ENCODE results near the gene DENND4C.
"Not testable (repeated sequence)": the region's sequence is repeated elsewhere in the genome, so short reads cannot be mapped to it uniquely, and the experiment has no call there.

DENND4C gene

DNA sequence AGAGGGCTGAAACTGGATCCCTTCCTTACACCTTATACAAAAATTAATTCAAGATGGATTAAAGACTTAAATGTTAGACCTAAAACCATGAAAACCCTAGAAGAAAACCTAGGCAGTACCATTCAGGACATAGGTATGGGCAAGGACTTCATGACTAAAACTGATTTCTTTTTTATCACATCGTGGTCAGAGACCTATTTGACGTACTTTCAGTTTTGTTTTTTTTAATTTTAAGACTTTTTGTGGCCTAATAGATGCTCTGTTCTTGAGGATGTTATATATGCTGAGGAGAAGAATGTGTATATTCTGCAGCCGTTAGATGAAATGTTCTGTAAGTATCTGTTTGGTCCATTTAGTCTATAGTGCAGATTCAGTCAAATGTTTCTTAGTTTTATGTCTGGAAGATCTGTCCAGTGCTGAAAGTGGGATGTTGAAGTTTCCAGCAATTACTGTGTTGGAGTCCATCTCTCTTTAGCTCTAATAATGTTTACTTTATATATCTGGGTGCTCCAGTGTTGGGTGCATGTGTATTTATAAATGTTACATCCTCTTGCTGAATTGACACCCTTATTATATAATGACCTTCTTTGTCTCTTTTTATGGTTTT, 36.4 kb downstream of the DENND4C start:
- DNase-seq (ENCODE audit: low read depth in 3 of 3), result not testable (repeated sequence)

DNA sequence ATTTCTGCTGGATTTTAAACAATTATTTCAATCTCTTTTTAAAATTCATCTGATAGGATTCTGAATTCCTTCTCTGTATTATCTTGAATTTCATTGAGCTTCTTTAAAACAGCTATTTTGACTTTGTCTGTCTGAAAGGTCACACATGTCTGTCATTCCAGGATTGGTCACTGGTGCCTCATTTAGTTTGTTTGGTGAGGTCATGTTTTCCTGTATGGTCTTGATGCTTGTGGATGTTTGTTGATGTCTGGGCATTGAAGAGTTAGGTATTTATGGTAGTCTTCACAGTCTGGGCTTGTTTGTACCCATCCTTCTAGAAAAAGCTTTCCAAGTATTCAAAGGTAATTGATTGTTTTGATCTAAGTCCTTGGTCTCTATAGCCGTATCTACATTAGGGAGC, 39.1 kb downstream of the DENND4C start:
- no peak for DNase-seq (ENCODE audit: low read depth in 3 of 3)

DNA sequence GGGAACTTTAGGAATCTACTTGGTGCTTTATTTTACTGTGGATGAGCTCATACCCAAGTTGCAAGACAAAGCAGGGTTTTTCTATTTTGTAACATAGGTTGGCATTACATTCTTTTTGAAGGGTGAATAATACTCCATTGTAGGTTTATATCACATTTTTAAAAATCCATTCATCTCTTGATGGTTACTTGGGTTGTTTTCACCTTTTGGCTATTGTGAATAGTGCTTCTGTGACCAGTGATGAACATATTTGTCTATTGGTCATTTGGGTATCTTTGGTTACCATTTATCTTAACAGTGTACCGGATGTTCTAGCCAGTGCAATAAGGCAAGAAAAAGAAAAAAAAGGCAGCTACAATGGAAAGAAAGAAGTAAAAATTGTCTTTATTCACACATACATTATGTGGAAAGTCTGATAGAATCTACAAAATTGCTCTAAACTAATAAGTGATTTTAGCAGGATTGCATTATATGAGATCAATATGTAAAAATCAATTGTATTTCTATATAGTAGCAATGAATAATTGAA, 40.0 kb downstream of the DENND4C start:
- DNase-seq (ENCODE audit: low read depth in 3 of 3), result no peak

DNA sequence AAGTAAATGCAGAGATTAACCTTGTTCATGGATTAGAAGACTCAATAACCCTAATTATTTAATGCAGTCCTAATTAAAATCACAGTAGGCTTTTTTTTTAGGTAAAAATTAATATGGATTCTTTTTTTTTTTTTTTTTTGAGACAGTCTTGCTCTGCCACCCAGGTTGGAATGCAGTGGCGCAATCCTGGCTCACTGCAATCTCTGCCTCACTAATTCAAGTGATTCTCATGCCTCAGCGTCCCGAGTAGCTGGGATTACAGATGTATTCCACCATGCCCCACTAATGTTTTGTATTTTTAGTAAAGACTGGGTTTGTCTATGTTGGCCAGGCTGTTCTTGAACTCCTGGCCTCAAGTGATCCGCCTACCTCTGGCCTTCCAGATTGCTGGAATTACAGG, 40.6 kb downstream of the DENND4C start:
- no peak for DNase-seq (ENCODE audit: low read depth in 3 of 3)

DNA sequence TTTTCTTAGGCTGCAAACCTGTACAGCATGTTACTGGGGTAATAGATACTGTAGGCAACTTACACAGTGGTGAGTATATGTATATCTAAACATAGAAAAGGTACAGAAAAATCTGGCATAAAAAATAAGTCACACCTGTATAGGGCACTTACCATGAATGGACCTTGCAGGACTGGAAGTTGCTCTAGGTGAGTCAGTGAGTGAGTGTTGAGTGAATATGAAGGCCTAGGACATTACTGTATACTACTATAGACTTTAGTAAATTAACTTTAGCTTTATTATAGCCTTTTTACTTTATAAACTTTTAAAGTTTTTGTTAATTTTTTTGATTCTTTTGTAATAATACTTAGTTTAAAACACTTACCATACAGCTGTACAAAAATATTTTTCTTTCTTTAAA, 51.3 kb downstream of the DENND4C start:
- no peak for DNase-seq (ENCODE audit: low read depth in 3 of 3)

DNA sequence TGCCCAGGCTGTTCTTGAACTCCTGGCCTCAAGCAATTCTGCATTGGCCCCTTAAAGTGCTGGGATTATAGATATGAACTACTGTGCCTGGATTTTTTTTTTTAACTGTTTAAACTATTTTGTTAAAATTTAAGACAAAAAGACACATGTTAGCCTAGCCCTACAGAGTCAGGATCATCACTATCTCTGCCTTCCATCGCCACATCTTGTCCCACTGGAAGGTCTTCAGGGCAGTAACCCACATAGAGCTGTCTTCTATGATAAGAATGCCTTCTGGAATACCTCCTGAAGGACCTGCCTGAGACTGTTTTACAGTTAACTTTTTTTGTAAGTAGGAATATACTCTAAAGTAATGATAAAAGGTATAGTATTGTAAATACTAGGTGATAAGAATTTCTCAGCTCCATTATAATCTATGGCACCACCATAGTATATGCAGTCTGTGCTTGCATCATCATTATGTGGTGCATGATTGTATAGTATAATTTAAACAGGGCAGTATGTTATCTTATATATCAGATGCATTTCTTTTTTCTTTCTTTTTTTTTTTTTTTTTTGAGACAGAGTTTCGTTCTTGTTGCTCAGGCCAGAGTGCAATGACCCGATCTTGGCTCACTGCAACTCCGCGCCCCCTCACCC, 52.7 kb downstream of the DENND4C start:
- DNase-seq (ENCODE audit: low read depth in 3 of 3), result no peak

DNA sequence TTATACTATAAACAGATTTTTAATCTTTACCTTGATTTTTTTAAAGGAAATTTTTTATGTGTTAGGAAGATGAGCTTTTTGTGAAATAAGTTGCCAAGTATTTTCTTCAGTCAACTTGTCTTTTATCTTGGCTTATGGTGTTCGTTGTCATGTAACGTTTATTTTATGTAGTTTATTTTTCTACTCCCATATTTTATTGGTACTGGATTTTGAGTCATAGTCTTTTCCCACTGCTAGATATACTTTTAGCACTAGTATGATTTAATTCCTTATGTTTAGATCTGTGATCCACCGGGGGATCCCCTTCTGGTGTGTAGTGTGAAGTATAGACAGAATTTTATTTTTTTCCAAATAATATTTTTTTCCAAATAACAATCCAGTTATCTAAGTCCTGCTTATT, 54.2 kb downstream of the DENND4C start:
- no peak for DNase-seq (ENCODE audit: low read depth in 3 of 3)

DNA sequence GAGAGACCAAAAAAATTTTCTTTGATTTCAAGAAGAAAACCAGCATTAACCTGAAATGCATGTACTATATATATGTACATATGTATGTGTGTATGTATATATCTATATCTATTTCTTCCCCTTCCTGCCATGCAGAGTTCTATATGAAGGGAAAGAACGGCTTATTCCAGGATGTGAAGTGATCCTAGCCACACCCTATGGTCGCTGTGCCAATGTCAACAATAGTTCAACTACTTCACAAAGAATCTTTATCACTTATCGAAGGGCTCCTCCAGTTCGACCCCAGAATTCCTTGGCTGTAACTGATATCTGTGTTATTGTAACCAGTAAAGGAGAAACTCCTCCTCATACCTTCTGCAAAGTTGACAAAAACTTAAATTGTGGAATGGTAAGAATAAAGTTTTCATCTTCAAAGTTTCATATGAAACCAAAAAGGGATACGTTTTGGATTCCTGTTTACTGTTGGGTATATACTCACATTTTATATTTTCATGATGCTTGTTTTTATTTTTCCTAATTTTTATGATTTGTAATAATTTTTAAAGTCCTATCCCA, 56.2 kb downstream of the DENND4C start:
- DNase-seq (ENCODE audit: low read depth in 3 of 3), result no peak

DNA sequence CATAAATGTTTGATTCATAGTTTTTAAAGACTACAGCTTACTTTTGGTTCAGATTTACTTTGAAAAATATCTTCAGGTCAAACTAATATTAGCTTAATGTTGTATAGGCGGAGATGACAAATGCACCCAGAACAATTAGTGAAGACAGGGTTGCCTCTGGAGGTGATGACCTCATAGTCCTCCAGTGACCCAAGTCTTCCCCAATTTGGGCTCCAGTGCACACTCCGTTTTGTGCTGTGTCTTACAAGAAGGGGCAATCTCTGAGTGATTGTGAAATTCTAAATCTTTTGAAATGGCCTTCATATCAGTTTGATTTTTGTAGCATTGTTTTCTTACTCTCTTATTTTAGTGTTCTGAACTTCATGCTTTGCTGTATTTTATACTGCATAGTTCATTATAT, 57.6 kb downstream of the DENND4C start:
- no peak for DNase-seq (ENCODE audit: low read depth in 3 of 3)

DNA sequence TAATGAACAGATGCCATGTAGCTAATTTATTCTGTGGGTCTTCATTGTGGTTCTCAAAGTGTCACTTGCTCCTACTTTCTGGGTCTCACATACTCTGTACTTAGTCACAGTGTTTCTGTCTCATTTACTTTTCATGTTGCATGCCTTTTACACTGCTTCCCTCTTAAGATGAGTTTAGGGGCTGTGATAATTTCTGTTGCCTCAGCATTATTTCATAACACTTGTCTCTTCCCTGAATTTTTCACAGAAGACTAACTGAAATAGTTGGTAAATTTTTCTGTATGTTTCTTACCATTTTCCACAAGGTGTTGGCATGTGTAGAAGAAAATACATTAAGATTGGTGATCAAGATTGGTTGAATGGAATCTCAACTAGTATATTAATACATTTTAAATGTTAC, 59.6 kb downstream of the DENND4C start:
- DNase-seq (ENCODE audit: low read depth in 3 of 3), result no peak

DNA sequence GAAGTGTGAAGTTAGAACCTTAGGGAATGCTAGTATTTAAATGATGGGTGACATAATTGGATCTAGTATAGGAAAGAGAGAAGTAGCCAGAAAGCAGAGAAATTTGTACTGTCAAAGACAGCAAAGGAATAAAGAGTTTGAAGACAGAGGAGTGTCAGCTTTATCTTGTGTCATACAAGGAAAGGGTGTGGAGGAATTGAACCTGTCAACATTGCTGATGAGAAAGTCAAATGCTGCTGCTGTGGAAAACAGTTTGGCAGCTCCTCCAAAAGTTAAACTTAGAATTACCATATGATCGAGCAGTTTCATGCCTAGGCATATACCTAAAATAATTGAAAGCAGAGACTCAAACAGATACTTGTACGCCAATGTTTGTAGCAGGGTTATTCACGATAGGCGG, 63.7 kb downstream of the DENND4C start:
- DNase-seq (ENCODE audit: low read depth in 3 of 3), result no peak

DNA sequence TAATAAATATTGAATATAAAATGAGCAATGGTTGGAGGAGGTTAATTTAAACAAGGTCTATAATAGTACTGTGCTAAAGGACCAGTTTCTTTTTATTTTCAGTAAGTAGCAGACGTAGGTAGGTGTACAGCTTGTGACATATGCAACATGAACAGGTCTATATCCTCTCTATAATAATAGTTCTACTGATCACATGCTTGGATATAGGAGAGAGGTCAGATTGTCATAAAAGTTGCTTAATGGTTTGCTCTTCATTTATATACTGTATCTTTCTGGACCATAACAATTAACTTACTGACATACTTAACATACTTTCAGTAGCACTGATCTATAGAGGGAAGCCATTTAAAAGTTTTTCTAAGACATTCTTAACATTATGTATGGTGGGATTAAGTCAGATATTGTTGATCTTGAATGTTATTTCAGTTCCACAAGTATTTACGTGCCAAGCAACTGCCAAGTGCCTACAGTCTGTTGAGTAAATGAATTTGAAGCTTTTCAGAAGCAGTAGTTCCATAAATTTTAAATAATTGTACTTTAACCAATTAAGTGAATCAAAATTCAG, 68.0 kb downstream of the DENND4C start:
- no peak for DNase-seq (ENCODE audit: low read depth in 3 of 3)

DNA sequence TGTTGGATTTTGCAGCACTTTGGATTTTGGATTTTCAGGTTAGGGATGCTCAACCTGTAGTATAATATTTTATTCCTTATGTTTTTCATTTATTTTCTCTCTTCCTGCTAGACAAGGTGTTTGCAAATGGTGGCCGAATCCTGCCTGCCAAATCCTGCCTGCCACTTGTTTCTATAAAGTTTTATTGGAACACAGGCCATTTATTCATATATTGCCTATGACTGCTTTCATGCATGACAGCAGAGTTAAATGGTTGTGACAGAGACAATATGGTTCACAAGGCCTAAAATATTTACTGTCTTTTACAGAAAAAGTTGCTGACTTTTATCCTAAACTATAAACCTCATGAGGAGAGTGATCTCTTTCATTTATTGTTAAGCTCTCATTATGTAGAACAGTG, 72.7 kb downstream of the DENND4C start:
- no peak for DNase-seq (ENCODE audit: low read depth in 3 of 3)

DNA sequence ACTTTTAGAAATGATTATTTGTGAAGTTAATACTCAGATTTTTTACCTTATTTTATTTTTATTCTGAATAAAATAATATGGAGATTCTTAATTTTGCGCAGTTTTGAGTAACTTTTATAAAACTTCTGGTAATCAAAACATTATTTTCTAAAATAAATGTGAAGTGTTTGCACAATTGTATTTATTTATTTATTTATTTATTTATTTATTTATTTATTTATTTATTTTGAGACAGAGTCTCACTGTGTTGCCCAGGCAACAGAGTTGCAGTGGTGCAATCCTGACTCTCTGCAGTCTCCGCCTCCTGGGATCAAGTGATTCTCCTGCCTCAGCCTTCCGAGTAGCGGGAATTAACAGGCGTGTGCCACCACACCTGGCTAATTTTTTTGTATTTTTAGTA, 76.1 kb downstream of the DENND4C start:
- DNase-seq (ENCODE audit: low read depth in 3 of 3), result no peak

DNA sequence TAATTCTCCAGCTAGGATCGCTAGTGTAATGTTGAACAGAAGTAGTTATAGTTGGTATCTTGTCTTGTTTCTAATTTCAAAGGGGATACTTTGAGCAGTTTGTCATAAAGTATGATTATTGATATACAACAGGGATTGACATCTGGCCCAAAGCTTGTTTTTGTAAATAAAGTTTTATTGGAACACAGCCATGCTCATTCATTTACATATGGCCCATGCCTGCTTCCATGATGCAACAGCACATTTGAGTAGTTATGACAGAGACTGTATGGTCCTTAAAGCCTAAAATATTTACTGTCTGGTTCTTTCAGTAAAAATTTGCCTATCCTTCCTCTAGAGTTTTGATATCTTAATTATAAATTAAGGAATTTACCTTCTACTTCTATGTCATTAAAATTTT, 79.8 kb downstream of the DENND4C start:
- DNase-seq (ENCODE audit: low read depth in 3 of 3), result no peak

DNA sequence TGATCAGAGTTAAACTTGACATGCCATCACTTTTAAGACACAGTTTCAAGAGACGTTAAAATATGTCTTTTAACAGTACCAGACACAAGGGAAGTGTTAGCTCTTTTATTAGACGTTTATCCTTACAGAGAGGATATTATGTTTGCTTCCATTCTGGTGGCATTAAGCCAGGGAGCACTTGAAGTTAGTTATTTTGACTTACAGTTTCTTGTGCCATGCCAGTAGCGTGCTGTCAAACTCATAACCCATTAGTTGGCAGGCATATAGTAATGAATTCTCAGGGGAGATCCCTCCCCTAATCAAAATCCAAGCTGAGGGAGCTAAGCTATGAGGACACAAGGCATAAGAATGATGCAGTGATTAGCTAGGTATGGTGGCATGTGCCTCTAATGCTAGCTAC, 83.1 kb downstream of the DENND4C start:
- no peak for DNase-seq (ENCODE audit: low read depth in 3 of 3)

DNA sequence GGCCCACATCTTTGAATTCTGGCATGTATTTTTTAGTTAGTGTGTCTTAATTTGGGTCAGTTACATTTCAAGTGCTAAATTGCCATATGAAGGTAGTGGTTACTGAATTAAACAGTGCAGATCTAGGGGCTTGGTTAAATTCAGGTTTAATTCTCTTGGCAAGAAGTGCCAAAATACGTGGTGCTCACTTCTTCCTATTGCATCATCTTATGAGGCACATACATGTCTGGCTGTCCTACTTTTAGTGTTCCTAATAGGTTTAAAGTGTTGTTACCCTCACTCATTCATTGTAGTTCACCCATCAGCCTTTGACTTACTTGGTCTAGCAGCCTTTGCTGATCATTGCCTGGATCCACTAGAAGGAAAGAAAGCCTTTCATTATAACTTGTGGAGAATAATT, 90.0 kb downstream of the DENND4C start:
- no peak for DNase-seq (ENCODE audit: low read depth in 3 of 3)

DNA sequence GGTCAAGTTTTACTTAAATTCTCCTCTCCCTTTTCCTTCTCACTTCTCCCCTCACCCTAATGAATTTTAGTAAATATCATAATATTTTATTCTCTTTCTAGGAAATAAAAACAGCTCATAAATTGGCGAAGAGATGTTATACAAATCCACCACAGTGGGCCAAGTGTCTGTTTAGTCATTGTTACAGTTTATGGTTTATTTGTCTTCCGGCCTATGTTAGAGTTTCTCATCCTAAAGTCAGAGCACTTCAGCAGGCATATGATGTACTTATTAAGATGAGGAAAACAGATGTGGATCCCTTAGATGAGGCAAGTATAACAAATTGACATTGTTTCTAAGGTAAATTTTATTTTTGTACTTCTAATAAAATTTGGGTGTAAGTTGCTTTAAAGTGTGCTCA, 101.4 kb downstream of the DENND4C start:
- no peak for DNase-seq (ENCODE audit: low read depth in 3 of 3)

DNA sequence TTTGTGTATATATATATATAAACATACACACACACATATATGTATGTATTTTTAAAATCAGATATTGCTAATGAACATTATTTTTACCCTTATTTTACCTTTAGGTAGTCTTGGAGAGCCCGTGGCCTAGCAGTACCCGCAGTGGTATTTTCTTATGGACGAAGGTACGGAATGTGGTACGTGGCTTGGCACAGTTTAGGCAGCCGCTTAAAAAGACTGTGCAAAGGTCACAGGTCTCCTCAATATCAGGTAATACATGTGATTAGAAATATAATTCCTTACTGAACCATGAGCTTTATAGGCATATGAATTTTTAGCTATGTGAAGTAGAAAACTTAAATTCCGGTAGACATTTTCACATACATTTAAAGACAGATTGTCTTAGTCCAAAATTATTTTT, 105.7 kb downstream of the DENND4C start:
- no peak for DNase-seq (ENCODE audit: low read depth in 3 of 3)

DNA sequence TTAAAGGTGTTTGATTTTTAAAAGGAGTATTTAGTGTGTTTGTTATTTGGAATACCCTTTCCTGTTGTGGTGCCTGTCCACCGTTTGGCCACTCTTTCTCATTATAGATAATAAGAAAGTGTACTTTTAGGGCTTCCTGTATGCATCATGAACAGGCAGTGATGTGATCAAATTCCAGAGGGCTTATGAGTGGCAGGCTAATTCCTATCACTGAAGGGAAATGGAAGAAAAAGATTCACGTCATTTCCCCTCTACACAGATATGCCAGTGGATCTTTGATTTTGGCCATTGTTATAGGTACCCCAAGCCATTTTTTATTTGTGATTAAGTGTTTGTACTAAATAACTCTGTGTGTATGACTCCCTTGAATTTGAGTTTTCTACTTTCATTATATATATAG, 112.5 kb downstream of the DENND4C start:
- DNase-seq (ENCODE audit: low read depth in 3 of 3), result no peak

DNA sequence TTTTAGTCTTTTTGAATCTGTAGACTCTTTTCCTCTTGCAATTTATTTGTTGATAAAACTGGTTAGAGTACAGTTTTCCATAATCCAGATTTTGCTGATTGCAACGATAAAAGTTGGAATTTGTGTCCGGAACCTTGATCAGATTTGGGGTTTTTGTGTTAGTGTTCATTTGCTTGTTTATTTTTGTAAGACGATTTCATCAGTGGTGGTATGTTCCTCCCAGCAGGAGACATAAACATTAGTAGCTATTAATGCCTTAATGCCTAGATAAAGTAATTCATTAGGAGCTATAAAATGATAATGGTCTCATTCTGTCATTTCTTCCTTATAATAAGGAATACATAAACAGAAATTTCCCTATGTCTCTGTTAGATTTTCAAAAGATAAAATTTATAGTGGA, 128.2 kb downstream of the DENND4C start:
- DNase-seq (ENCODE audit: low read depth in 3 of 3), result no peak

DNA sequence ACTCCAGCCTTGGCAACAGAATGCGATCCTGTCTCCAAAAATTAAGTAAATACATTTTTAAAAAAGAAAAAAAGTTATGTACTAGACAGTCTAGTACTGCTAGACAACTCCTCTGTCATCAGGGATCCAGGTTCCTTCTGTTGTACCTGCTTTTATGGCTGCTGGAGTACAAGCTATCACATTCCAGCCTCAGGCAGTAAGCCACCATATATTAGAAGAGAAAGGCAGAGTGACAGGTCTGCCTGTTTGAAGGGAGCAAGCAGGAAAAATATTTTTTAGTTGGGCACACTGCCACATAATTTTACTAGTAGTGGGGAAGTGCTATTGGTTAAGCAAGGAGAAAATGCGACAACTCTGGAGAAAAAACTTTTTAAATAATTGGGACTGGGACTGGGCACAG, 138.6 kb downstream of the DENND4C start:
- DNase-seq (ENCODE audit: low read depth in 3 of 3), result no peak

DNA sequence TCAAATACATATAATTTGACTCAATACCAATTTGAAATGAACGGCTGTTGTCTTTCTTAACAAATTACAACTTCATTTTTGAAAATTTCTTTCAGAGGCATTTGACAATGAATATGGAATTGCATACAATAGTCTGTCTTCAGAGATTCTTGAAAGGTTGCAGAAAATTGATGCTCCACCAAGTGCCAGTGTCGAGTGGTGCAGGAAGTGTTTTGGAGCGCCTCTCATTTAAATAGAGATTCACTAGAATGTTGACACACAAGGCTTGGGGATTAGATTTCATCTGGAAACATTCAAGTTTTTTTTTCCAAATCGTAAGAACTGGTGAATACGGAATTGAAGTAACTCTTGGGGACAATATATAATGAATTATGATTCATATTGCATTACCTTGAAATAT, 141.4 kb downstream of the DENND4C start:
- DNase-seq (ENCODE audit: low read depth in 3 of 3), result no peak

Data from stimulated activated CD4-positive, alpha-beta T cell treated with anti-CD3 and anti-CD28 coated beads, TNF-alpha, amount 100 ng/mL, for 24 hours (primary cell).